ENCODE results near the gene NUP160.
"Not testable (repeated sequence)": the region's sequence is repeated elsewhere in the genome, so short reads cannot be mapped to it uniquely, and the experiment has no call there.

Gene NUP160

DNA sequence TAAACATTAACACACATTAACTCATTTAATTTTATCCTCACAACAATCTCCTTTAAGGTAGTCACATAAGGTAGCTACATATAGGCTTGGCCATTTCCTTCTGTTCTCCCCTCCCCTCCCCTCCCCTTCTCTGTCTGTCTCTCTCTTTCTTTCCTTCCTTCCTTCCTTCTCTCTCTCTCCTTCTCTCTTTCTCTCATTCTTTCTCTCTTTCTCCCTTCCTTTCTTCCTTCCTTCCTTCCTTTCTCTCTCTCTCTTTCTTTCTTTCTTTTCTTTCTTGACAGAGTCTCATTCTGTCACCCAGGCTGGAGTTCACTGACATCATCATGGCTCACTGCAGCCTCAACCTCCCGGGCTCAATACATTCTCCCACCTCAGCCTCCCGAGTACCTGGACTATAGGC is 22.3 kb upstream of the NUP160 start:
- Histone ChIP-seq H3K4me2 (ENCODE audit: low read length) (no peak overlapping the region), H3K36me3 (ENCODE audit: insufficient read depth, low read length) (no peaks in the 10 kb centered on the region), H3K27me3 (ENCODE audit: insufficient read depth, low read length) (no peaks in the 10 kb centered on the region), H2AFZ (ENCODE audit: low read length) (no peak overlapping the region), H3K27ac (ENCODE audit: low read depth, low read length, poor library complexity, severe bottlenecking) (no peak overlapping the region), H3K9ac (ENCODE audit: low read length) (no peak overlapping the region), H3K9me2 (ENCODE audit: low read depth, low read length) (no peaks in the 10 kb centered on the region), H3K4me1 (ENCODE audit: insufficient read depth, low read length, severe bottlenecking) (peaks cover 1% of the 10 kb centered on the region), H3K4me3 (ENCODE audit: low read depth, low read length, poor library complexity, severe bottlenecking) (no peak overlapping the region), H3F3A (ENCODE audit: insufficient read depth, low read length) (no peaks in the 10 kb centered on the region), H3K79me2 (ENCODE audit: insufficient read depth, low read length) (no peaks in the 10 kb centered on the region), H4K20me1 (ENCODE audit: insufficient read depth, low read length) (no peaks in the 10 kb centered on the region), H3K9me3 (ENCODE audit: low read length) (peaks cover 6% of the 10 kb centered on the region)
- TF ChIP-seq, protein P1, sequence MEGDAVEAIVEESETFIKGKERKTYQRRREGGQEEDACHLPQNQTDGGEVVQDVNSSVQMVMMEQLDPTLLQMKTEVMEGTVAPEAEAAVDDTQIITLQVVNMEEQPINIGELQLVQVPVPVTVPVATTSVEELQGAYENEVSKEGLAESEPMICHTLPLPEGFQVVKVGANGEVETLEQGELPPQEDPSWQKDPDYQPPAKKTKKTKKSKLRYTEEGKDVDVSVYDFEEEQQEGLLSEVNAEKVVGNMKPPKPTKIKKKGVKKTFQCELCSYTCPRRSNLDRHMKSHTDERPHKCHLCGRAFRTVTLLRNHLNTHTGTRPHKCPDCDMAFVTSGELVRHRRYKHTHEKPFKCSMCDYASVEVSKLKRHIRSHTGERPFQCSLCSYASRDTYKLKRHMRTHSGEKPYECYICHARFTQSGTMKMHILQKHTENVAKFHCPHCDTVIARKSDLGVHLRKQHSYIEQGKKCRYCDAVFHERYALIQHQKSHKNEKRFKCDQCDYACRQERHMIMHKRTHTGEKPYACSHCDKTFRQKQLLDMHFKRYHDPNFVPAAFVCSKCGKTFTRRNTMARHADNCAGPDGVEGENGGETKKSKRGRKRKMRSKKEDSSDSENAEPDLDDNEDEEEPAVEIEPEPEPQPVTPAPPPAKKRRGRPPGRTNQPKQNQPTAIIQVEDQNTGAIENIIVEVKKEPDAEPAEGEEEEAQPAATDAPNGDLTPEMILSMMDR (IDR thresholded peaks at IDR 0.05; ENCODE audit: low read length): no peak
- no peak for TF ChIP-seq EZH2 (IDR thresholded peaks at IDR 0.05; ENCODE audit: borderline replicate concordance, low read length)

DNA sequence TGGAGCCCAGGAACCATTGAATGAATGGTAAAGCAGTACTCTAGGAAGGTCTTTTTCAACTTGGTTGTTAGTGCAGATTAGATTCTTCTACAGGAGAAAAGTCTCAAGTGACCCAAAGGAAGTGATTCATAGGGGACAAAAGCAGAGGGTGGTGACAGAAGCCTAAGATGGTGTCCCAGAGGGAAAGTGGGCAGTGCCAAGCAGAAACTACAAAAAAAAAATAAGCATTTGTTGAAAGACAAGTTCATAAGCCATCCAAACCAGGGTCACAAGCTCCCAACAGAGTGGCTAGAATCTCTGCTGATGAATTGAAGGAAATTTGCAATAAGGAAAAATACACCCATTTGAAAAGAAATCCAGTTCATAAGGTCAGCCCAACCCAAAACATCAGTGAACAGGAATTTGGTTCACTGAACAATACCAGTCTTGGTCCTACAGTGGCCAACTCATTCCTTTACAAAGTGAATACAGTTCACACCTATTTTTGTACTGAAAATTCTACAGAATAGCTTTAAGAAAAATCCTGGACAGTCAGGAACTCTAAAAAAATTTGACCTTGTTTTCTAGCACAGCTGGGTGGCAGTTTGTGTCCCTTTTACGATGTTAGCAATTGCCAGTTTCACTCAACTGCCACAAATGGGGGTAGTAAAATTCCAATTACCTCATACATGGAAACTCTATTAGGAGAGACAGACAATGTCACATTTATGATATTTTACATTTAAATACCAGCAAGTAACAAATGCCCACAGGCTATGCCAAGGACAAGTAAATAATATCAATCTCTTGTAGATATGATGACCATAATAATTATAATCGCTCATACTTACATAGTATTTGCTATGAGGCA is 21.6 kb upstream of the NUP160 start:
- Histone ChIP-seq H3K4me2 (ENCODE audit: low read length) (no peak overlapping the region), H3K27ac (ENCODE audit: low read depth, low read length, poor library complexity, severe bottlenecking) (no peak overlapping the region)

DNA sequence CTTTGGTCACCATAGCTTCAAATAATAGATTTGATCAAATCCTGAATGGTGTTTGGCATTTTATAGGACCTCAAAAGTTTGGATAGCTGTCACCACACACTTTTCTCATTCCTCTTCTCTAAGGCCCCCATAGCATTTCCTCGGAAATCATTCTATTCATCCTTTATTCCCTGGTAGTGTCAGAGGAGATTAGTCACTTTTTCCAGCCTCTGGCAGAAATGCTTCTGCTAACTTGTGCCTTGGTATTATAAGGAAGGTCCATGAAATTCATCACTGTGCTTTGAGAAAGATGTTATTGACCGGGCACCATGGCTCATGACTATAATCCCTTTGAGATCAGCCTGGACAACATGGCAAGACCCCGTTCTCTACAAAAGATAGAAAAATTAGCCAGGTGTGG is 19.7 kb upstream of the NUP160 start:
- Histone ChIP-seq H3K79me2 (ENCODE audit: insufficient read depth, low read length) (no peaks in the 10 kb centered on the region), H3K9ac (ENCODE audit: low read length) (no peak overlapping the region), H3K4me3 (ENCODE audit: low read depth, low read length, poor library complexity, severe bottlenecking) (no peak overlapping the region), H3K27me3 (ENCODE audit: insufficient read depth, low read length) (no peaks in the 10 kb centered on the region), H3F3A (ENCODE audit: insufficient read depth, low read length) (0 out of 2 replicates have a peak, but pooled peaks cover 7% of the 10 kb centered on the region), H3K27ac (ENCODE audit: low read depth, low read length, poor library complexity, severe bottlenecking) (no peak overlapping the region), H4K20me1 (ENCODE audit: insufficient read depth, low read length) (no peaks in the 10 kb centered on the region), H2AFZ (ENCODE audit: low read length) (no peak overlapping the region), H3K9me2 (ENCODE audit: low read depth, low read length) (no peaks in the 10 kb centered on the region), H3K36me3 (ENCODE audit: insufficient read depth, low read length) (no peaks in the 10 kb centered on the region), H3K4me2 (ENCODE audit: low read length) (no peak overlapping the region), H3K4me1 (ENCODE audit: insufficient read depth, low read length, severe bottlenecking) (peaks cover 27% of the 10 kb centered on the region), H3K9me3 (ENCODE audit: low read length) (no peaks in the 10 kb centered on the region)
- no peak for TF ChIP-seq EZH2 (IDR thresholded peaks at IDR 0.05; ENCODE audit: borderline replicate concordance, low read length)
- TF ChIP-seq, protein P1 (IDR thresholded peaks at IDR 0.05; ENCODE audit: low read length): no peak

More for the DNA sequence above, 21.6 kb upstream of the NUP160 start:
- no peaks in the 10 kb centered on the region for H3K9me2 ChIP-seq (ENCODE audit: low read depth, low read length)
- H4K20me1 ChIP-seq (ENCODE audit: insufficient read depth, low read length): no peaks in the 10 kb centered on the region
- 0 out of 2 replicates have a peak, but pooled peaks cover 2% of the 10 kb centered on the region for H3F3A ChIP-seq (ENCODE audit: insufficient read depth, low read length)
- no peak overlapping the region for H2AFZ ChIP-seq (ENCODE audit: low read length)
- no peaks in the 10 kb centered on the region for H3K36me3 ChIP-seq (ENCODE audit: insufficient read depth, low read length)
- no peak overlapping the region for H3K4me3 ChIP-seq (ENCODE audit: low read depth, low read length, poor library complexity, severe bottlenecking)
- H3K79me2 ChIP-seq (ENCODE audit: insufficient read depth, low read length): no peaks in the 10 kb centered on the region
- H3K4me1 ChIP-seq (ENCODE audit: insufficient read depth, low read length, severe bottlenecking): peaks cover 8% of the 10 kb centered on the region
- no peaks in the 10 kb centered on the region for H3K27me3 ChIP-seq (ENCODE audit: insufficient read depth, low read length)
- no peak overlapping the region for H3K9ac ChIP-seq (ENCODE audit: low read length)
- no peak for TF ChIP-seq EZH2 (IDR thresholded peaks at IDR 0.05; ENCODE audit: borderline replicate concordance, low read length)
- TF ChIP-seq, protein P1 (IDR thresholded peaks at IDR 0.05; ENCODE audit: low read length): no peak
- peaks cover under 1% of the 10 kb centered on the region for H3K9me3 ChIP-seq (ENCODE audit: low read length)

DNA sequence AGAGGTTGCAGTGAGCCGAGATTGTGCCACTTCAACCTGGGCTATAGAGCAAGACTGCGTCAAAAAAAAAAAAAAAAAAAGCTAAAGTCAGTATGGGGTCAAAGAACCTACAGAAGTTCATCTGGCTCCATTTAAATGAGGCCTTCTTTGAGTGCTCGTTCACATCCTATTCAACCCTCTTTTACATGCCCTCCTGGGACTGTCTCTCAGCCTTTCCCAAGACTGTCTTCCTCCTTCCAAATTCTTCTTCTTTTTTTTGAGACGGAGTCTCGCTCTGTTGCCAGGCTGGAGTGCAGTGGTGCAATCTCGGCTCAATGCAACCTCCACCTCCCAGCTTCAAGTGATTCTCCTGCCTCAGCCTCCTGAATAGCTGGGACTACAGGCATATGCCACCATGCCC is 18.7 kb upstream of the NUP160 start:
- not testable (repeated sequence) for H3K79me2 ChIP-seq (ENCODE audit: insufficient read depth, low read length); H3K9me3 ChIP-seq (ENCODE audit: low read length); H3K9ac ChIP-seq (ENCODE audit: low read length); H2AFZ ChIP-seq (ENCODE audit: low read length); H3K4me2 ChIP-seq (ENCODE audit: low read length); H3K27me3 ChIP-seq (ENCODE audit: insufficient read depth, low read length); H3F3A ChIP-seq (ENCODE audit: insufficient read depth, low read length); H3K9me2 ChIP-seq (ENCODE audit: low read depth, low read length); H4K20me1 ChIP-seq (ENCODE audit: insufficient read depth, low read length); H3K36me3 ChIP-seq (ENCODE audit: insufficient read depth, low read length); H3K4me3 ChIP-seq (ENCODE audit: low read depth, low read length, poor library complexity, severe bottlenecking); H3K27ac ChIP-seq (ENCODE audit: low read depth, low read length, poor library complexity, severe bottlenecking)
- H3K4me1 ChIP-seq (ENCODE audit: insufficient read depth, low read length, severe bottlenecking): peaks cover 36% of the 10 kb centered on the region

Data from OCI-LY1 (cell line).